GM12878 (cell line): ENCODE results near the gene LHX2. TPM values are rescaled to one million over a fixed set of nuclear protein-coding genes. Genes with fewer than 3 reads are reported as not detected.
"Not testable (repeated sequence)": the region's sequence is repeated elsewhere in the genome, so short reads cannot be mapped to it uniquely, and the experiment has no call there.

Experiments used
- ATAC-seq: fragments of 200-7000 bp; cut with Tn5 transposase; 3 replicates; pipeline ENCODE4 v1.9.1; 2020; ENCODE audit warnings: mild to moderate bottlenecking, moderate library complexity
- BruUV-seq: library from RNA; stranded (reverse); fragments of 400-500 nt; replicated peaks from 2 replicates; lab custom pipeline; 2021; lab: Mats Ljungman, UMichigan
- CTCF ChIA-PET: fragments of 300-600 bp; sonication (Branson Sonifier 250); formaldehyde crosslinking; extraction: SDS; loops from one replicate; lab custom pipeline; 2021; ENCODE audit warnings: inconsistent platforms; lab: Yijun Ruan, JAX
- POLR2A ChIA-PET: fragments of 350-600 bp; formaldehyde crosslinking; extraction: SDS; loops from one replicate; lab custom pipeline; 2021; ENCODE audit warnings: inconsistent platforms; lab: Charles Lee
- RAD21 ChIA-PET: fragments of 300-600 bp; sonication (Branson Sonifier 250); formaldehyde crosslinking; loops from one replicate; lab custom pipeline; 2023; ENCODE audit warnings: antibody characterized with exemption; ENCODE audit not compliant: unreplicated experiment; lab: Charles Lee
- SMC1A ChIA-PET: fragments of 300-600 bp; sonication (Branson Sonifier 250); formaldehyde crosslinking; loops from one replicate; lab custom pipeline; 2023; ENCODE audit not compliant: unreplicated experiment, uncharacterized antibody; lab: Charles Lee
- DNase-seq: peaks from one replicate; pipeline ENCODE4 v3.0.0-alpha.2; 2011; ENCODE audit warnings: low read depth, low spot score
- FAIRE-seq: peaks from 3 replicates; lab custom pipeline; 2011; peaks lifted over from hg19 to GRCh38; lab: Jason Lieb, UNC
- H2AFZ ChIP-seq: 2 replicates; pipeline ENCODE4 v1.6.0; 2011; ENCODE audit warnings: low read depth, low read length, control low read depth; ENCODE audit not compliant: control insufficient read depth
- H3K27ac ChIP-seq: 2 replicates; pipeline ENCODE4 v1.5.1; 2011; ENCODE audit warnings: control low read depth; ENCODE audit not compliant: control insufficient read depth, insufficient read depth
- H3K27me3 ChIP-seq, 2 experiments: replicated peaks in 1 of 2; 2 replicates each; pipeline versions ENCODE4 v1.6.0 to v1.6.1; 2011; ENCODE audit warnings: low read length in 1 of 2; ENCODE audit not compliant: control insufficient read depth in 2 of 2, insufficient read depth in 2 of 2
- H3K36me3 ChIP-seq, 2 experiments: 2 replicates each; pipeline ENCODE4 v1.5.1; 2011; ENCODE audit warnings: low read length in 1 of 2; ENCODE audit not compliant: control insufficient read depth in 2 of 2, insufficient read depth in 2 of 2
- H3K4me1 ChIP-seq: 2 replicates; pipeline ENCODE4 v1.6.1; 2011; ENCODE audit warnings: mild to moderate bottlenecking, low read length, moderate library complexity, mixed read lengths; ENCODE audit not compliant: control insufficient read depth, insufficient read depth
- H3K4me2 ChIP-seq: 2 replicates; pipeline ENCODE4 v1.6.0; 2011; ENCODE audit warnings: control low read depth; ENCODE audit not compliant: control insufficient read depth, insufficient read depth
- H3K4me3 ChIP-seq: fragments of 200-600 bp; sonication (generic); 2 replicates; pipeline ENCODE4 v1.5.1; 2016
- H3K79me2 ChIP-seq: 2 replicates; pipeline ENCODE4 v1.6.0; 2011; ENCODE audit warnings: low read length; ENCODE audit not compliant: control insufficient read depth, insufficient read depth
- H3K9ac ChIP-seq: 2 replicates; pipeline ENCODE4 v1.8.0; 2011; ENCODE audit warnings: low read length, control low read depth, mixed read lengths; ENCODE audit not compliant: control insufficient read depth, insufficient read depth
- H3K9me3 ChIP-seq: replicated peaks from 3 replicates; pipeline ENCODE4 v1.5.1; 2011; ENCODE audit warnings: mild to moderate bottlenecking, low read length; ENCODE audit not compliant: control insufficient read depth, insufficient read depth
- H4K20me1 ChIP-seq: 2 replicates; pipeline ENCODE4 v1.6.0; 2011; ENCODE audit not compliant: control insufficient read depth, insufficient read depth
- SIX5 ChIP-seq: IDR thresholded peaks from 2 replicates; pipeline ENCODE4 v1.6.1; 2011; ENCODE audit warnings: mild to moderate bottlenecking, low read depth, low read length, moderate library complexity; ENCODE audit not compliant: severe bottlenecking
- WGBS: methylation state at CpG from one replicate; pipeline ENCODE4 v1.1.6; 2016; ENCODE audit warnings: low lambda C conversion rate; ENCODE audit not compliant: insufficient replicate concordance, insufficient coverage; ENCODE audit errors: missing lambda C conversion rate; 5-methylcytosine and 5-hydroxymethylcytosine counted together
- in situ Hi-C: fragments of 300-500 bp; cut with MboI; formaldehyde crosslinking; loops from 9 replicates; pipeline ENCODE4 v1.14.3; 2018; ENCODE audit warnings: mixed read lengths
- intact Hi-C: fragments of 100-400 bp; cut with micrococcal nuclease; formaldehyde crosslinking; loops from one replicate; pipeline ENCODE4 v1.14.2; 2022; ENCODE audit not compliant: unreplicated experiment
- polyA plus RNA-seq, 11 experiments: library from polyadenylated mRNA; depleted of rRNA in 4 of 11; unstranded in 6 of 11; stranded (reverse) in 5 of 11; fragments of >200 nt; fragmentation: Nextera tagmentation in 4 of 11; fragmentation: Illumina TruSeq in 1 of 11; extraction: Ambion mirVana in 4 of 11; extraction: Trizol in 1 of 11; gene quantifications; 1 replicate in 1 of 11; 2 replicates in 10 of 11; pipeline versions ENCODE4 v1.2.1 to v1.2.3, GENCODE V29; 2011 to 2016; ENCODE audit warnings: inconsistent platforms in 2 of 11, missing spikeins in 2 of 11, low read depth in 1 of 11
- total RNA-seq, 4 experiments: library from RNA; depleted of rRNA in 3 of 4; stranded (reverse); fragments of >200 nt in 3 of 4; fragmentation: Illumina TruSeq in 1 of 4; extraction: Trizol in 1 of 4; gene quantifications; 2 replicates each; pipeline versions ENCODE4 v1.2.1 to v1.2.3, GENCODE V29; 2013 to 2021
- TF ChIP-seq, protein P1 (sequence below): fragments of 450-650 bp; formaldehyde crosslinking; IDR thresholded peaks from 2 replicates; pipeline ENCODE4 v1.5.0; 2022; ENCODE audit warnings: mild to moderate bottlenecking, missing genetic modification characterization

Gene LHX2
- total and polyA plus RNA-seq, 10 of the 15 experiments (the other 5 are each of a cell fraction or from before 2014, with no cell fraction given), result 0.82 to 69.8 (median 5.3) TPM

- TF ChIP-seq, protein P1, sequence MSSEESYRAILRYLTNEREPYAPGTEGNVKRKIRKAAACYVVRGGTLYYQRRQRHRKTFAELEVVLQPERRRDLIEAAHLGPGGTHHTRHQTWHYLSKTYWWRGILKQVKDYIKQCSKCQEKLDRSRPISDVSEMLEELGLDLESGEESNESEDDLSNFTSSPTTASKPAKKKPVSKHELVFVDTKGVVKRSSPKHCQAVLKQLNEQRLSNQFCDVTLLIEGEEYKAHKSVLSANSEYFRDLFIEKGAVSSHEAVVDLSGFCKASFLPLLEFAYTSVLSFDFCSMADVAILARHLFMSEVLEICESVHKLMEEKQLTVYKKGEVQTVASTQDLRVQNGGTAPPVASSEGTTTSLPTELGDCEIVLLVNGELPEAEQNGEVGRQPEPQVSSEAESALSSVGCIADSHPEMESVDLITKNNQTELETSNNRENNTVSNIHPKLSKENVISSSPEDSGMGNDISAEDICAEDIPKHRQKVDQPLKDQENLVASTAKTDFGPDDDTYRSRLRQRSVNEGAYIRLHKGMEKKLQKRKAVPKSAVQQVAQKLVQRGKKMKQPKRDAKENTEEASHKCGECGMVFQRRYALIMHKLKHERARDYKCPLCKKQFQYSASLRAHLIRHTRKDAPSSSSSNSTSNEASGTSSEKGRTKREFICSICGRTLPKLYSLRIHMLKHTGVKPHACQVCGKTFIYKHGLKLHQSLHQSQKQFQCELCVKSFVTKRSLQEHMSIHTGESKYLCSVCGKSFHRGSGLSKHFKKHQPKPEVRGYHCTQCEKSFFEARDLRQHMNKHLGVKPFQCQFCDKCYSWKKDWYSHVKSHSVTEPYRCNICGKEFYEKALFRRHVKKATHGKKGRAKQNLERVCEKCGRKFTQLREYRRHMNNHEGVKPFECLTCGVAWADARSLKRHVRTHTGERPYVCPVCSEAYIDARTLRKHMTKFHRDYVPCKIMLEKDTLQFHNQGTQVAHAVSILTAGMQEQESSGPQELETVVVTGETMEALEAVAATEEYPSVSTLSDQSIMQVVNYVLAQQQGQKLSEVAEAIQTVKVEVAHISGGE, result no peak
- TF ChIP-seq SIX5, result no peak
- TF ChIP-seq, all 136 proteins: peak for 0
Observed at GRCh38 chr9:123990427-123990826, 21.1 kb upstream of the LHX2 start (continued).

DNA sequence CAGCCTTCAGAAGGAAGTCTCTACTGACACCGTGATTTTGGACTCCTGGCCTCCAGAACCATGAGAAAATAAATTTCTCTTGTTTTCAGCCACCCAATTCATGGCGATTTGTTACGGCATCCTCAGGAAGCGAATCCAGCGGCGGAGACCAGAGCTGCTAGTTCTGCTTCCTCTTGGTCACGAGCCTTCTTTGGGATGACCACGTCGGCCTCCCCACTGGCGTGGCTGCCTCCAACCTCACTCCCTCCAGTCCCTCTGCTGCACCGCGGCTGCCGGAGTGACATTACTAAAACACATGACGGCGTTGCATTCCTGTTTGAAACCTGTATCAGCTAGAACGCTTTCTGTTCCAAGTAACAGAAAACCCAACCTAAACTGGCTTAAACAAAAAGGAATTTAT lies 18.9 kb upstream of the LHX2 start:
- peaks cover 16% of the 10 kb centered on the region for H3K4me1 ChIP-seq
- DNase-seq, H3K36me3 ChIP-seq, H3K9ac ChIP-seq, ATAC-seq, H3K4me2 ChIP-seq, H4K20me1 ChIP-seq, H3K79me2 ChIP-seq, BruUV-seq, POLR2A ChIA-PET, RAD21 ChIA-PET, H3K9me3 ChIP-seq, H3K27me3 ChIP-seq, FAIRE-seq, H3K4me3 ChIP-seq, intact Hi-C loops, H2AFZ ChIP-seq, H3K27ac ChIP-seq, SMC1A ChIA-PET, in situ Hi-C loops, CTCF ChIA-PET: not testable (repeated sequence)
- 60% methylated on average over 12 of the region's 16 CpGs for WGBS
